Epidermal melanocyte (primary cell): ENCODE results near the gene TTC3.
A peak's percentile ranks its signal among the peaks of the same experiment; 100 is the strongest.

Experiments used
- DNase-seq: peaks from one replicate; pipeline ENCODE4 v3.0.0; 2011; ENCODE audit warnings: low spot score; ENCODE audit not compliant: insufficient read length

The TTC3 gene

DNA sequence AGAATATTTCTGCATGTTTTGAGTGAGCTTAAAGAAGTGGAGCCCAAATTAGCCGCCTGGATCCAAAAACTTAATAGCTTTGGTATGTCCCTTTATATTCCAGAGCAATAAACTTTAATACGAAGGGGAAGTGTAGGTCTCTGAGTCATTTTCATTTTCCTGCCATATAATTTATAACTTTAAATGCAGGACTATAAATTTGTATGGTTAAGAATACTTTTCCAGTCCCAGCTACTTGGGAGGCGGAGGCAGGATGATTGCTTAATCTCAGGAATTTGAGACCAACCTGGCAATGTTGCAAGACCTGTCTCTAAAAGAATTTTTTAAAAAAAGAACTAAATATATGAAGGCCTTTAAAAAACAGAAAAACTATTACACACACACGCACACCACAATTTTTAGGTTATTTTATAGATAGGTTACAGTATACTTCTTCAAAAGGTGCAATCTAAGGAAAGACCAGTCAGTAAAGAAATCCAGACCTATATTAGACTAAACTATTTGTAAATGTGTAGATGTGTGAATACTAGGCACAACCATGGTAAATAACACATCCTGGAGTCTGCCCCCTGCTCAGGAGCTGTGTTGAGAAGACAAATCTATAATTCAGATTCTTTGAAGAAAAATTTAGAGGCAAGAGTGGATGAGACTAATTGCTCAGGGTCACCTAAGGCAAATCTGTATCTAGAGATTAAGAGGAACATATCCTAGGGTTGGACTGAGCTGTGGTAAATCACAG lies 80.3 kb downstream of the TTC3 start:
- DNase-seq, result no peak

DNA sequence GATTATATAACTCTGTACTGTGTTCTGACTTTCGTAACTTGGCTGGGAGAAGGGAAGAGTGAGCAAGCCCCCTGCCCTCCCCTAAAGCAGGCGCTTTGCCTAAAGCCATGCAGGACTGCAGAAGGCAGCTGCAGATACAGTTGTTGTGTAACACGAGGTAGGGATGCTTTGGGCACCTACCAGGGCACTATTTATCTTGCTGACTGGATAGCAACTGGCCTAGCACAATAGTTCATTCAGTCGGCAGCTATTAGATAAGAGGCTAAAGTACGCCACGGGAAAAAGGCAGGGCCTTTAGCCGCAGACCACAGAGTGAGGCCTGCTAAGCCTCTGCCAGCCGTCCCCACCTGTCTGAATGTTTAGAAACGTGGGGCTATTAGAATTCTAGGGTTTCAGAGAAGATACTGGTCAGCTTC lies 80.9 kb downstream of the TTC3 start:
- DNase-seq, result no peak

DNA sequence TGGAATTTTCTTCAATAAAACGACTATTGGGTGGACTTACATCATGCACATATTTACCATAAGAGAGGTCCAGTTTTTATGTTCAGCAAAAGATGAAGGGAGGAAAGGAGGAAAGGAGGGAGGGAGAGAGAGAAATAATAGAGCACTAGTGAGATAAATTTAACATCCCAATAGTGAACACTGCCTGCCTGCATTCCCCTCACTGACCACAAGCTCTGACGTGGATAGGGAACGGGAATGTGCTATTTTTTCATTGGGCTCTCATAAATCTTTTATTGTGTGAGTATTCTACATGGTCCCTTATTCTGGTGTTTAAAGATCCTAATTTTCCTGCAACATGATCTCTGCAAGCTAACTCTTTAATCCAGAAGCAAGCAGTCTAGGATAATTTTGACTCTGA lies 82.1 kb downstream of the TTC3 start:
- no peak for DNase-seq

DNA sequence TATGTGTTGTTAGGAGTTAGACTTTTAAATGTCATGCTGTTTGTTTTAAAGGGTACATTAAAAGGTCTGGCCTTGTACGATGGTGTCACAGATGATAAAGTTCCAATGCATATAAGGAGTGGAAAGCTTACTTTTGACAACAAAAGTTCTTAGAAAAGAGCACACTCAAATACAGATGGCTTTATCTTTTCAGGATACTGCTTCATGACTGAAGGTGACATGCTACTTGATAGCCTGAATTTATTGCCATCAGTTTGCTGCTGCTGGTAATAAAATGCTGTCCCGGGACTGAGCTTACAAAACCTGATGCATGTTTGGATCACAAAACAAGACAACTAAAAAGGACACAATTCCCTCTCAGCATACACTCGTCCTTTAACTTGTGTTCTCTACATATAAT lies 84.9 kb downstream of the TTC3 start:
- no peak for DNase-seq

DNA sequence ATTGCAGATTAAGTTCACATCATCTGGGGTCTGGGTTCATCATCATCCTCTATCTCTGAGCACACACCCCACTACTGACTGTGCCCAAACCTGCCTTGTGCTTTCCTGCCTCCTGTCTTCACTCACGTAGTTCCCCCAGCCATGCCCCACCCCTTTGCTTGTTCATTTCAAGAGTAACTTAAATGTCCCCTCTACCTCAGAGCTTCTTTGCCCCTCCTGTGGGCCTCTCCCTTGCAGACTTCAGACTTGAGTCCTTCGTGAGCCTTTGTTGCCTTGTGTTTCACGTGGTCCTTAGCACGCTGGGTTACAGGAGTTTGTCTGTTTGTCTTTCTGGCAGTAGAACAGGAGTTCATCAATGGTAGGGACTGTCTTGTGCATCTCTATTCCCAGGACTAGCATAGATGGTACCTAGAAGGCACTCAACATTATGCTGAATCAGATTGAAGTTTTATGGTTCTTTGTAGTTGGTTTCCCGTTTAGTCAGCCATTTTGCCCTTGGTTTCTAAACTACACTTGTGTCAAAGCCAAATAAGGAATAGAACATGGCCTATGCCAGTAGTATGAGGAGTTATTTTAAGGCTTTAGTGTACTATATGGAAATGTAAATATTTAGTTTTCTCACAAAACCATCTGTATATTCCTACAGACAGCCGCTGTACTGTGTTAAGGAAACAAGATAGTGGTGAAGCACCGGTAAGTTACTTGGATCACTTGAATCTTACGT lies 86.2 kb downstream of the TTC3 start:
- no peak for DNase-seq

DNA sequence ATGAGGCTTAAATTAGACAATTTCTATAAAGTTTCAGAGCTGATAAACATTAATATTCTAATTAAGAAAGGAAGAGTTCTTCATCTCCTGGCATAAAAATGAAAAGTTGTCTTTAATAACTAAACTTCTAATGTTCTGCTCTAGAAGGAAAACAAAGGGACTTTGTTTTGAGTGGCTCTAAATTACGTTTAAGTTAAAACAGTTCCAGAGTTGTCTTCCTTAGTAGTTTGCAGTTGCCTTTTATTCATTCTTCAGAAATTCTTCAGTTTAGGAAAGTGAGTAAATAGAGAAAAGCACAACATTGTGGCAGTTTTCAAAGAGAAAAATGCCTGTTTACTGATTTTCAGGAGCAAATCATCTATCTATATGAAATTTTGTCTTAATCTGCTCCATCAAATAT lies 86.9 kb downstream of the TTC3 start:
- peak; percentile 54 for DNase-seq

DNA sequence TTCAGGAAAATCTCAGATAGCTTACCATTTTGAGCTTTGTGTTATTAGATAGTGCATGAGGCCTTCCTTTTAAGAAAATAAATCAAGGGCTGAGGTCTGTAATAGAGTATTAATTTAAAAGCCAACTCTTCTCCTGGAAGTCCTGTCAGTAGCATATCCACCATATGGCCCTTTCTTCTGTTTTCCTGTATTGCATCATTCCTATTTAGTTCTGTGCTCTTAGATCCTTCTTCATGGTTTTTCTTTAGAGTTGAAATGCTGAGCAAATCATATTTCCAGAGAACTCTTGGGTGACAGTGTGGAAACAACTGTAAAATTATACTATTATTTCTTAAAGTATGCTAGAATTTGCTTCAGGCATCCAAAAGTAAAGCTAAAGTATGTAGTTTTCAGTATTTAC lies 91.7 kb downstream of the TTC3 start:
- DNase-seq, result no peak

DNA sequence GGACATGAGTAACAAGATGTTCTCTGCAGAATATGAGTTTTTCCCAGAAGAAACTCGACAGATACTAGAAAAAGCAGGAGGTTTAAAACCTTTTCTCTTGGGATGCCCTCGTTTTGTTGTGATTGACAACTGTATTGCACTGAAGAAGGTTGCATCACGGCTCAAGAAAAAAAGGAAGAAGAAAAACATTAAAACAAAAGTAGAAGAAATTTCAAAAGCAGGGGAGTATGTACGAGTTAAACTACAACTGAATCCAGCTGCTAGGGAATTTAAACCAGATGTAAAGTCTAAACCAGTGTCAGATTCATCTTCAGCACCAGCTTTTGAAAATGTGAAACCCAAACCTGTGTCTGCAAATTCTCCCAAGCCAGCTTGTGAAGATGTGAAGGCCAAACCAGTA lies 92.5 kb downstream of the TTC3 start:
- DNase-seq, result no peak

DNA sequence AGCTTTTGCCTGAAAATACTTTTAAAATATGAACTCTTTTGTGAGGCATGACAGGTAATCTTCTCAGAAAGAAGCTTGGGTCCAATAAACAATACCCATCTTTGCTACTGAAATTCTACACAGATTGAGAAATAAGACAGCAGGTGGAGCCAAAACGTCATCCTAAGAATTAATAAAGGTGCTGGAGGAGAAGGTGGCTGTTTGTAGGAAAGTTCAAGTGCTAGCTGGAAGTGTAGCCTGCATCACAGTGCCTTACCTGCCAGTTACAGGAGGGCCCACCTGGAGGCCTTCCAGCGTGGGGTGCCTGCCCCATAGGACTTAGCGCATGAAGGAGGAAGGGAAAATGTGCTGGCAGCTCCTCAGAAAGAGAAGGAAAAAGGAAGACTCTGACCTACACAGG lies 93.7 kb downstream of the TTC3 start:
- DNase-seq, result no peak

DNA sequence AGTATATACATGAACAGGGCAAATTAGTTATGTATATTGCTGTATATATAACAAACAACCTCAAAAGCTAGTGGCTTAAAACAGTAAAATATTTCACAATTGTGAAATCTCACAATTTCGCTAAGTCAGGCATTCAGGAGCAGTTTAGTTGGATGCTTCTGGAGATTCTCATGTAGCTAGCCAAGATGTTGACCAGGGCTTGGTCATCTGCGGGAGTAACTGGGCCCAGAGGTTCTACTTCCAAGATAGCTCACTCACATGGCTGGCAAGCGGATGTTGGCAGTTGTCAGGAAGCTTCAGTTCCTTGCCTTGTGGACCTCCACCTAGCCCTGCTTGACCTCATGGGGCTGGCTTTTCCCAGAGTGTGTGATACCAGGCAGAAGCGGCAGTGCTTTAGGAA lies 95.6 kb downstream of the TTC3 start:
- no peak for DNase-seq

DNA sequence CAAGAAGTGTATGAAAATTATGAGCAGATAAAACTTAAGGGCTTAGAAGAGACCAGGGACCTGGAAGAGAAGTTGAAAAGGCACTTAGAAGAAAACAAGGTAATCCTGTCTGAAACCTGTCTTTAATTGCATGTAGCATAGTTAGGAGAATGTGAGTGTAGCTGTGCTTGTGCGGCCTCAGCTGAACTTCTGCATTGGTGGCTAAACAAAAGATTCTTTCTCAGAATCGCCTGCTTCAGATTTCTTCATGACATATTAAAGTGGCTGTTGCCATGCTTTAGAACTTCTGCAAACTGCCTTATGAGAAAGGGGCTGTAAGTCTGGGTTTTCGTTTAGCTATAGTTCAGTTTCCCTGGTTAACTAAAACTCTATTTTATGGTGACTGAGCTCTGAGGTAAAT lies 99.6 kb downstream of the TTC3 start:
- DNase-seq, result no peak

DNA sequence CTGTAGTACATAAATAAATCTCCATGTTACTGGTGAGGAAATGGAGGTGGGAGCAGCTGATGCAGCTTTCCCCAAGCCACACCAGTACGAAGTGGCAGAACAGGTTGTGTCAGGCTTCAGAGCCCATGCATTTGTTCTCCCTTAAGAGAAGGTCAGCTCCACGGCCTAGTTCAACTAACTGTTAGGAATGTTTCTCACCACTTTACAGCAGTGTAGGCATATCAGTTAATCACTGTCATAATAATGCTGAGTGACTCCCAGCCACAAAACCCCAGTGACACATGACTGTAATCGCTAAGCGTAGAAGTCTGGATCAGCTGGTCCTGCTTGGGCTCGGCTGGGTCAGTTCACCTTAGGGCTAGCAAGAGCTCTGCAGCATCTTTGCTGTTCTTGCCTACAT lies 103.7 kb downstream of the TTC3 start:
- no peak for DNase-seq

DNA sequence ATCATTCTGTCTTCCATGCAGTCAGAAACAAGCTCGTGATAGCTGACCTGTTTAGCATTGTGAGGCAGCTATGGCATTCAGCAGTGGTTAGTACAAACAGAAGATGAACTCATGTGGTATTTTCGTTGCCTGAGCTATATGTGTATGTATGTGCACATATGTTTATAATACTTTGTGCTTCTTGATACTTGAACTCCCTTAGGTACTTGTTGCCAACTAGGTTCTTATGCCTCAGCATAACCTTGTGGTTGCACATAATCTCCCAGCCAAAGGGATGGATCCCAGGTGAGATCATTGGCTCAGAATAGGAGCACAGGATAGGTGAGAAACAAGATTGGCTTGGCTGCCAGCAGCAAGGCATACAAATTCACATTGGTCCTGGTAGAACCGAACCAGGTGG lies 108.0 kb downstream of the TTC3 start:
- no peak for DNase-seq

DNA sequence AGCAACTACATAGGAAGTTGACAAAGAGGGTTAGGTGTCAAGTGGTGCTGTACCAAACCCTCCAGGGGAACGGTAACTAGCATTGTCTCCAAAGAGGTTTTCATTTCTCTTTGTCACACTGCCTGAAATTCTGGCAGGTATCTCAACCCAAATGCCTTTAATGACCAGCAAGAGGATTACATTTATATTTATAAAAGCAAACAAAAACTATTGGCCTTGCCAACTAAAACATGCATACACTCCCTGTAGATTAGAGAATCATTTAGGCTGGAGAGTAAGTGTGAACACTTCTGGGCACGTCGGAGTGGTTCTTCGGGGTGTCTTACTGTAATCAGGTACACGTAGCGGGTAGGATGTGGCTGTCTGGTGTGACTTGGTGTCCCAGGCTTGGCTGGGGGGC lies 109.2 kb downstream of the TTC3 start:
- no peak for DNase-seq

DNA sequence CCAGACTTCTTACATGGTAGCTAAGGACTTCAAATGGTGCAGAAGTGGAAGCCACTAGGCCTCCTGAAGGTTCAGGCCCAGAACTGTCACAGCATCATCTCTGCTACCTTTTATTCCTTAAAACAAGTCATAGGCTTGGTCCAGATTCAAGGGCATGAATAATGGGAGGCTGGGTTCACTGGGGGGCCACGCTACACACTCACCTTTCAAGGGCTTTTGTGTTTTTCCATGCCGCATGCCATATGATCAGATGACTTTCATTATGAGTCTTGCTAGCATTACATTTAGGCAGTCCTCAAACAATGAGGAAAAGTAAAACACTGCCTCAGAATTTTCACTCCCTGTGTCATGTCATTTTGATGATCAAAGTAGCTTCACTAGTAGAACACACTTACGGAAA lies 110.7 kb downstream of the TTC3 start:
- DNase-seq, result no peak

DNA sequence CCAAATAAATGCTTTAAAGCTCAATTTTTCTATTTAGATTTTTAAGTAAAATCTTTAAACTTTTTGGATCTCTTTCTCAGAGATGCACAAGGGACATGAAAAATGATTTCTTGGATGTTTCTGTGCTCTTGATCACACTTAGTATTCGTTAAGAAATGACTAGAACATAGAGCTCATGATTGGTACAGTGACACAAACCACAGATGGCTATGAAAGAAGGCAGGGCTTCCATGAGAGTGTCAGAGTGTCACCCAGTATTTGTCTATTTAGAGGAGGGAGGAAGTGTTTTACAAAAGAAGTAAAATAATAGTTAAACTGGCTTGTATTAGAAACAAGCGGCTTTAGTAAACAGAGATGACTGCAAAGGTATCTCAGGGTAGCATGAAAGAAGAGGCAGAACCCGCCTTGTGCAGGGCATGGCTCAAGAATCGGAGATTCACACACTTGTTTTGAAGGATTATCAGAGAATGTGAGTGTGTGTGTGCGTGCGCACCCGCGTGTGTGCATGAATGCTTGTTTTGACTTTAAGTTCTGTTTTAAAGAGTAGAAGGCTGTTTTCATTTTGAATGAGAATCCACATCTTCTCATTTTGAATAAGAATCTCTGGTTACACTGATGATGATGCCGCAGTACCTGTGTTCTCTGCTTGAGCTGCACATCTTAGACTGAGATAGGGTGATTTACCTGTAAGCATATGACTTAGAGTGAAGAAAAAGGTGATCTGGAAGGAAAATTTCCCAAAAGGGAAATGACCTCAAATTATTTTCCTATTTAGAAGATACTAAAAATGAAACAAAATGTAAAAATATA lies 111.9 kb downstream of the TTC3 start:
- no peak for DNase-seq

DNA sequence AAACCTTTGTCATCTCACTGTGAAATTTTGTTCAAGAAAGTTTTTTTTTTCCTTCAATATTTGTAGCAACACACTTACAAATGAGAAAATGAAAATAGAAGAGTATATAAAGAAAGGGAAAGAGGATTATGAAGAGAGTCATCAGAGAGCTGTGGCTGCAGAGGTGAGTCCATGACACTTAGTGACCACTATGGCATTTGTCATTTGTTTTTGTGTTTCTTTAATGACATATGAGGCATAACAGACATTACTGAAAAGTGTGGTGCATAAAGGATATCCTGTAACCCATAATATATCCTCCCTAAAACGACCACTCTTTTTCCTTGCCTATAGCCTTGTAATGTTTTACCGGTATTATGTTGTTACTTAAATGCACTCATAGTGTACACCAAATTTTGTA lies 113.9 kb downstream of the TTC3 start:
- no peak for DNase-seq

DNA sequence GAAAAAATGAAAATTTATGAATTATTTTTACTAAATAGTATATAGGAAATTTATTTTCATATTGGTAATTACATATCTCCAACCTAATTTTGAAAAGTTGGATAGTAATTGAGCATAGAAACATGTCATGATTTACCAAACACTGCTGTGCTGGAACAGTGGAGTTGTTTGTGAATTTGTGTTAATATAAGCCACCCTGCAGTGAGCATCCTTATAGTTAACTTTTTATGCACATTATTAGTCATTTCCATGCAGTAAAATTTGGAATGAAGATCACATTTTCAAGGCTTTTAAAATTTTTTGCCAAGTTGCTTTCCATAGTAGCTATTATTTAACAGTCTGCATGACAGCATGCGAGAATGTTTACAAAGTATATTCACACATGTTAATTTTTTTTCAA lies 115.8 kb downstream of the TTC3 start:
- DNase-seq, result no peak

DNA sequence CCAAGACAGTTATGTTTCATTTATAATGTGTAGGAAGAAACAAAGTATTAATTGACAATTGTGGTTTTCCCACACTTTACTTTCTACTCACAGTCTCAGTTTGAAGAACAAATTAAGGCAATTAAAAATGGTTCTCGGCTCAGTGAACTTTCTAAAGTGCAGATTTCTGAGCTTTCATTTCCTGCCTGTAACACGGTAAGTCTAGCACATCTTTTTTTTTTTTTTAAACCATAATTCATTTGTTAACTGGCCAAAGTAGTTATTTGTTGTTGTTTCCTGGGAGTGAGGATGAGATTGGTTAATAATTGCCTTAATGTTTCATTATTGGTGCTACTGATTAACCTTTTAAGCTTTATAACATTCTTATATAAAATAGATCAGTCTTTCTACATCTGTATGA lies 119.0 kb downstream of the TTC3 start:
- DNase-seq, result no peak

DNA sequence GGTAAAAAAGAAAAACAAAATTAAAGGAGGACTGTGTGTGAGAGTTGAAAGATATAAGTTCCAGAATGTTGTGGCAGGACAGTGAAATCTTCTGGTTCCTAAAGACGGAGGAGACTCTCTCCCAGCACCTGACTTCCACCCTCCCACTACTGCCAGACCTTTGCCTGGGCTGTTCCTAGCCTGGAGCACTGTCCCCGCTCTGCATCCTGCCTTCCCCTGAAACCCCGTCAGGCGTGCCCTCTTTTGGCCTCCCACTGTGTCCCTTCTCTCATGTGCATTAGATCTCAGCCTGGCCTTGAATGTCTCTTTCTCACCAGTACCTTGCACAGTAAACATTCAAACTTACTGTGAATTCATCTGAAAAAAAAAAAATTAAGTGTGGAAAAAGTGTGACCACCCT lies 120.0 kb downstream of the TTC3 start:
- no peak for DNase-seq

DNA sequence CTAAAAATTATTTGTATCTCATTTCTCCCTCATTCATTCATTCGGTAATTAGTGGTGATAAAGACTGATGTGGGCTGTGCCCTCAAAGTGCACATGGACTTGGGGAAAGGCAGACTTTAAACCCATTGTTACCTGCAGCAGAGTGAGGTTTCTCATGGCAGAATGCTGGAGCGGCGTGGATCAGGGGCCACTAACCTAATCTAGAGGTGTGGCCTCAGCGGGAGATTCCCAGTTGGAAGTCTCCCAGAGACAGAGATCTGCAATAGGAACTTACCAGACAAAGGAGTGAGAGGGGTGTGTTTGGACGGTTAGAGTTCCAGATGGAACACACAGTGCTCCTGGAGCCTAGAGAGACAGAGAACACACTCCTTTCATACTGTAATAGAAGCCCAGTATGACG lies 120.6 kb downstream of the TTC3 start:
- no peak for DNase-seq

DNA sequence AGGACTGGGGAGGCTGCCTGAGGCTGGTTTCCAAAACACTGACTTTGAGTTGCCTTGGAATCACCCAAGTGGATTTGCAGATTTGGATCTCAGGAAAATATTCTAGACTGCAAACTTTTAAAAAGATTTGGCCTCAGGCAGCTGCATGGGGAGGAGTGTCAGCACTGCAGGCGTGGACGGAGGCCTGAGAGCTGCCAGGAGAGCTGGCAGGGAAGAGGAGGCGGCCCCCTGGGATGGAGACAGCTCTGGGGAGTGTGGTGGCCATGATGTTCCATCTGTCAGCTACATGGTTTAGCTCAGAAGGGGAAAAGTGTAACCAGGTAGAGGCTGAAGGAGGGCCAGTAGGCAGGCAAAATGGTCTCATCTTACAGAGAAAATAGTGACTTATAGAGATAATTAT lies 122.0 kb downstream of the TTC3 start:
- no peak for DNase-seq
